HUES64 (cell line): ENCODE results near the gene BMP10.

Source experiments
- H3K27ac ChIP-seq: 2 replicates; pipeline ENCODE4 v1.7.0; 2013; ENCODE audit warnings: low read depth, low read length, inconsistent platforms
- H3K27me3 ChIP-seq: 2 replicates; pipeline ENCODE4 v1.6.1; 2013; ENCODE audit warnings: mild to moderate bottlenecking, low read length; ENCODE audit not compliant: insufficient read depth
- H3K36me3 ChIP-seq: 2 replicates; pipeline ENCODE4 v1.6.1; 2013; ENCODE audit warnings: mild to moderate bottlenecking, low read length; ENCODE audit not compliant: insufficient read depth
- H3K4me1 ChIP-seq: 2 replicates; pipeline ENCODE4 v1.6.1; 2013; ENCODE audit warnings: mild to moderate bottlenecking, low read length, moderate library complexity; ENCODE audit not compliant: insufficient read depth
- H3K4me3 ChIP-seq: 2 replicates; pipeline ENCODE4 v1.5.1; 2013; ENCODE audit warnings: mild to moderate bottlenecking, low read length, moderate library complexity
- H3K9ac ChIP-seq: 2 replicates; pipeline ENCODE4 v1.6.1; 2013; ENCODE audit warnings: mild to moderate bottlenecking, low read depth, low read length
- H3K9me3 ChIP-seq: 2 replicates; pipeline ENCODE4 v1.6.1; 2013; ENCODE audit warnings: low read depth, low read length; ENCODE audit not compliant: insufficient read depth
- WGBS: fragments of 150-250, 120-280 bp; methylation state at CpG from one replicate; pipeline ENCODE4 v1.1.7; 2013; ENCODE audit warnings: missing lambda C conversion rate; 5-methylcytosine and 5-hydroxymethylcytosine counted together

The BMP10 gene

DNA sequence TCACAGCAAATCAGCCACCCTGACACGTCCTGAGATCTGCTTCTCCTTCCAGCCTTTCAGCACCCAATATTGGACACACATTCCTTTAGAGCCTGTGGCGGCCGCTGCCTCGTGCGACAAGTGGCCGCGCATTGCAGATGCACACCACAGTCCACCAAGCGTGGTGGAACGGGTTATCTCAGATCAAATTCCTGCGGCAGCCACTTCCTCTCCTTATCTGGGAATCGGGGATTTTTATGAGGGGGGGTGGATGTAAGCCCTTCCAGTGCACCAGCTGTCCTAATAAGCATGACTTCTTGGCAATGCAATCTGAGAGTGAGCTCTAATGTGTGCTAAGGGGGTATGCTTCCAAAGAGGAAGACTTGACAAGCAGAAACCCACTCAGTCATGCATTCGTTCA lies 18.3 kb upstream of the BMP10 start:
- no peak overlapping the region for H3K27ac ChIP-seq
- 94% methylated on average over 12 of the region's 12 CpGs for WGBS
- H3K4me1 ChIP-seq: no peaks in the 10 kb centered on the region; the same call in 1 of the 2 replicates
- no peak overlapping the region for H3K4me3 ChIP-seq
- no peaks in the 10 kb centered on the region for H3K36me3 ChIP-seq
- no peak overlapping the region for H3K9ac ChIP-seq
- H3K27me3 ChIP-seq: no peaks in the 10 kb centered on the region
- H3K9me3 ChIP-seq: no peaks in the 10 kb centered on the region

DNA sequence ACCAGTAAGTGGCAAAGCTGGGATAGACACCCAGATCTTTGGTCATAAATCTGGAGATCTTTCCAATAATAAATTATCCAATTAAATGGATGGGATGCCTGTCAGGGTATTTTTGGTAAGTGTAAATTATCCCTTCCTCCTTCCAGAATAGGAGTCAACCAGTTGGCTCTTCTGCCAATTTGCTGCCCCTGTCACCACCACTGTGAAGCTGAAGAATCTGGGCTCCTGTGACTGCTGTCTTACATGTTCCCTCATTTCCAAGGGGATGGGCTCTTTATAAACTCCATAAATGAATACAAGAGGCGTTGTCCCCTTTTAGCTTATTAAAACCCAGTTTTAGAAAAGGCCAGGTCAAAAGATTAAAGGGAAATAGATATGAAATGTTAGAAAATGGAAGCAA lies 17.8 kb upstream of the BMP10 start:
- Histone ChIP-seq H3K9me3 (no peaks in the 10 kb centered on the region), H3K27ac (no peak overlapping the region), H3K4me3 (no peak overlapping the region), H3K4me1 (no peaks in the 10 kb centered on the region; the same call in 1 of the 2 replicates), H3K27me3 (no peaks in the 10 kb centered on the region), H3K36me3 (no peaks in the 10 kb centered on the region), H3K9ac (no peak overlapping the region)
- WGBS: 83% methylated on average over 1 of the region's 1 CpG

DNA sequence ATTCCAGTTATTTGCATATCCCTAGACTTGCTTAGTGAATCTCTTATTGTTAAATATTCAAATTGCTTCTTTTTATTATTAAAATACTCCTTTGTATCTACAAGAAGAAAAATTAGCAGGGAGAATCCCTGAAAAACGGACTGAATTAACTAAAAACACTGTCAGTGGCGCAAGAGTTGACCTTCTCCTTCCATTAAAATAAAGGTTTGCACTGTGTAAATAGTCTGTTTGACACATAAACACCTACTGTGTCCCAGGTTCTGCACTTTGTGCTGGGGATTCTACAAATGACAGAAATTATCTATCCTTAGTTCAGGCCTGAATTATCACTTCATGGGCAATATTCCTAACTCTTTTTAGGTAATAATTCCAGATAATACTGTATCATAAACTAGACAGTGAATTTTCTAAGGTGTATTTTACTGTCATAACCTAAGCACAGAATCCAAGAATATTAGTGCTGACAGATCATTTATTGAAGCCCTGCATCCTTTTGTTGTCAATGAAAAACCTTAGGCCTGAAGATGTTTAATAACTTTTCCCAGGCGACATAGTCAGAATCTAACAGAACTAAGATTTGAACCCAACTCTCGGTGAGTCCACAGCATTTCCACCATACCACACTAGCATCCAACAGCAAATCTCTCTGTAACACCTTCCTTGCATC lies 17.0 kb upstream of the BMP10 start:
- Histone ChIP-seq H3K4me1 (no peaks in the 10 kb centered on the region; the same call in 1 of the 2 replicates), H3K36me3 (no peaks in the 10 kb centered on the region), H3K9me3 (no peaks in the 10 kb centered on the region), H3K4me3 (no peak overlapping the region), H3K27me3 (no peaks in the 10 kb centered on the region), H3K27ac (no peak overlapping the region), H3K9ac (no peak overlapping the region)
- WGBS: 93% methylated on average over 4 of the region's 4 CpGs

DNA sequence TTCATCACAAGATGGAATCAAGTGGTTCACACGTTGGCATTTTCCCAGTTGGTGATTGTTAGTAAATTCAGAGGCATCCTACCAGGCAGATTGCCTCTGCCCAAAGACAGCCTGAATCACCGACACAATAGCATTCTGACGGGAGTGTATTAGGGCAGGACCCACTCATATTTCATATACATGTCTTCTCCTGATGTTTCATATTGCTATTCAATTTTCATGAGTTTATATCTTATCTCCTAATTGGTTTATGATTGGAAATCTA lies 14.5 kb upstream of the BMP10 start:
- no peaks in the 10 kb centered on the region for H3K36me3 ChIP-seq
- no peak overlapping the region for H3K9ac ChIP-seq
- WGBS: 79% methylated on average over 3 of the region's 3 CpGs
- no peaks in the 10 kb centered on the region for H3K9me3 ChIP-seq
- H3K4me1 ChIP-seq: no peaks in the 10 kb centered on the region; the same call in 1 of the 2 replicates
- no peak overlapping the region for H3K4me3 ChIP-seq
- H3K27me3 ChIP-seq: no peaks in the 10 kb centered on the region
- no peak overlapping the region for H3K27ac ChIP-seq

DNA sequence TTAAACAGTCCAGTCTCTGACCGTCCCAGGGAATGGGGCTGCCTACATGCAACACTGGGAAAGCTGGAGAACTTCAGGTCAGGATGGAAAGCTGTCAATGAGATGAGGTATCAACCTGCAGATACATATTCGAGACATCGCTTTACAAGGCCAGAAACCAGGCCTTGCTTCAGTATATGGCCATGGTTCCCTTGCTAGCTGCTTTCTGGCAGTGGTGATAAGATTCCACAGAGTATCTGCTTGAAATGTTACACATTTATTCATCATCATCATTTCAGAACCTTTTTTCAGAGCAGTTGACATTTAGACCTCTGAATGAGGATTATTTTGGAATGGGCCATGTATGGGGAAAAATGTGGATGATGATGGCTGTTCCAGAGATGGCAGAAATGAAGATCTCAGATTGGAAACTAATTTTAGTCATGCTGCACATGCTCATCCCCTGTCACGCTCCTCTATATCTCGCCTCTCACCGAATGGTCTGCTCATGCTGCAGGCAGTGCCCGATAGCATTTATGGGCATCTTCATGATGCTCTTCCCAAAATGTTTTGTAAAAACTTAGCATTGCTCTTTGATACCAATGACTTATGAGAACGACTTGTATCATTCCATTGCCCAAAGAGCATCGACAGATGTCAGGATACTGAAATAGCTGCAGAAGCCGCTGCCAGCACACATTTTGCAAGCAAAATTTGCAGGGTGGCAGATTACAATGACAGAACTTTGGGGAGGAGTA lies 14.0 kb upstream of the BMP10 start:
- 94% methylated on average over 10 of the region's 10 CpGs for WGBS

DNA sequence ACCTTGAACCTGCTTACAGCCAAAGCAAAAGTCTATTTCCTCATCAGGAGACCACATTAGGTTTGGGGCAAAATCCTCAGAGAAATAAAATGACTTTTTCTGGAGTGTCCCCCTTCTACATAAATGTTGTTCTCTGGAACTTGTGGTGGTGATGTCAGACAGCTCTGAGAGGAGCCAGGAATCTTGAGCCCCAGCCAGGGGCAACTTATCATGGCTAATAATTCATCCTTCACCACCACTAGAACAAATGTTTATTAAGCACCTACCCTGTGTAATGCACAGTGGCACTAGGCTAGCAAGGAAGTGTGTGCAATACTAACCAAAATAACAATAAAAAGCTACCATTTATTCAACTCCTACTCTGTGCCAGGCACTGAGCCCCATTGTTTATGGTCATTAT lies 9.0 kb upstream of the BMP10 start:
- Histone ChIP-seq H3K9ac (no peak overlapping the region), H3K27ac (no peak overlapping the region), H3K27me3 (no peaks in the 10 kb centered on the region), H3K4me3 (no peak overlapping the region), H3K36me3 (no peaks in the 10 kb centered on the region), H3K9me3 (no peaks in the 10 kb centered on the region), H3K4me1 (no peaks in the 10 kb centered on the region)

More for the DNA sequence above, 14.0 kb upstream of the BMP10 start:
- no peaks in the 10 kb centered on the region for H3K9me3 ChIP-seq
- H3K36me3 ChIP-seq: no peaks in the 10 kb centered on the region
- no peaks in the 10 kb centered on the region; the same call in 1 of the 2 replicates for H3K4me1 ChIP-seq
- H3K27me3 ChIP-seq: no peaks in the 10 kb centered on the region
- no peak overlapping the region for H3K9ac ChIP-seq
- H3K4me3 ChIP-seq: no peak overlapping the region
- no peak overlapping the region for H3K27ac ChIP-seq

DNA sequence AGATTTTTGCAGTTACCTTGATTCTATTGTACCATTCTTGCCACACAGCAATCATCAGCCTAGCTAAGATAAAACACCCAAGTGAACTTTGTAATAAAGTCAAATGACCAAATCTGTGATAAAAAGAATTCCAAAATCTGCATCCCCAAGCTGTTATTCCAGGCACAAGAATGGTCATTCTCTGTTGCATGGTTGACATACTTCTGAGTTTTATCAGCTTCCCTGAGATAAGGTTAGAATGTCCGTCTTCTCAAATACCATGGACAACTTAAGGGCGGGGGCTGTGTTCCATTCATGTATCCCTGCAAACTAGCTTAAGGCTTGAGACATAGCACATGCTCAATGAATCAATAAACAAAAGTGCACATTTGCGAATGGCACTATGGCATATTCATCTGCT lies 8.1 kb upstream of the BMP10 start:
- Histone ChIP-seq H3K9me3 (no peaks in the 10 kb centered on the region), H3K36me3 (no peaks in the 10 kb centered on the region), H3K4me3 (no peak overlapping the region), H3K27me3 (no peaks in the 10 kb centered on the region), H3K4me1 (no peaks in the 10 kb centered on the region), H3K9ac (no peak overlapping the region), H3K27ac (no peak overlapping the region)
- WGBS: 95% methylated on average over 3 of the region's 3 CpGs

DNA sequence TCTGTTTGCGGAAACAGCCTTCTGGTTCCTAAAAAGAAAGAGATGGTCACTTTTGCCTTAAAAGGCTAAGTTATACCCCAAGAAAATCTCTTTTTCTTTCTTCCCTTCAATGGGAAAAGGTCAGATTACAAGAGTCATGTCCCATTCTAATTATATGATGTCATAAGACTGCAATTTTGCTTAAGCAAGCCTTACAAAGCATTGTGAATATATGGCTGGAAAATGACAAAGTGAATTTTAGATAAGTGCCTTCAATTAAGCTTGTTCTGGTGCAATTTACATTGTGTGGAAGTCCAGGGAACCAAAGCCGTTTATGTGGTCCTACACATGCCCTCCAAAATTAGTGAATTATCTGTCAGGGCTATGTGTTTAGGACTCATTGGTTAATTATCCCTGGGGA lies 7.6 kb upstream of the BMP10 start:
- no peak overlapping the region for H3K27ac ChIP-seq
- no peak overlapping the region for H3K9ac ChIP-seq
- no peaks in the 10 kb centered on the region for H3K9me3 ChIP-seq
- H3K27me3 ChIP-seq: no peaks in the 10 kb centered on the region
- WGBS: 94% methylated on average over 2 of the region's 2 CpGs
- H3K36me3 ChIP-seq: no peaks in the 10 kb centered on the region
- no peaks in the 10 kb centered on the region for H3K4me1 ChIP-seq
- H3K4me3 ChIP-seq: no peak overlapping the region

DNA sequence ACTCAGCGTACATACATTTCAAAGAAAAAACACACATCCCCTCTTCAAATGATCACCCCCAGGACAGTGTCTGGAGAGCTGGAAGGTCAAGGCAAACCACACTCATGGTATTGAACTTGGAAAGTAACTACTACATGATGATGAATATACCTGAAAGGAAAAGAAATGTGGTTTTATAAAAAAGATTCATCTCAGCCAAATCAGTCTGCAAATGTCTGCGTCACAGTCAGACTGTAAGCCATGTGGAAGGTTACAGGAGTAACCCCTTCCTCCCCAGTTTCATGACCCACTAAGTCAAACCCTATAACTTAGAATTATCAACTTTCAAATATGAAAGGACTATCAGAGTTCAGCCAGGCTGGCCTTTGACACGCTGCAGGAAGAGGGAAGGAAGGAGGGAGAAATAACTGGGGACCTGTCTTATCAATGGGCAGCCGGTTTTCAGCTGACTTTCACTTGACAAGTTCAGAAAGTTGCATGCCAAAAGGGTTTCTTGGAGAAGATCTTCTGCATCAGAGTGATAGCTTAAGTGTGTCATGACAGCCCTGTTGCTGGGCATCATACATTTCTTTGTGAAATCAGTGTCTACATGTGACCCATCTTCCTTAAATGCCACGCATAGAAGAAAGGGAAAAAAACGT lies 7.0 kb upstream of the BMP10 start:
- Histone ChIP-seq H3K27ac (no peak overlapping the region), H3K9me3 (no peaks in the 10 kb centered on the region), H3K4me1 (no peaks in the 10 kb centered on the region), H3K9ac (no peak overlapping the region), H3K4me3 (no peak overlapping the region), H3K36me3 (no peaks in the 10 kb centered on the region), H3K27me3 (no peaks in the 10 kb centered on the region)
- WGBS: 93% methylated on average over 6 of the region's 6 CpGs

DNA sequence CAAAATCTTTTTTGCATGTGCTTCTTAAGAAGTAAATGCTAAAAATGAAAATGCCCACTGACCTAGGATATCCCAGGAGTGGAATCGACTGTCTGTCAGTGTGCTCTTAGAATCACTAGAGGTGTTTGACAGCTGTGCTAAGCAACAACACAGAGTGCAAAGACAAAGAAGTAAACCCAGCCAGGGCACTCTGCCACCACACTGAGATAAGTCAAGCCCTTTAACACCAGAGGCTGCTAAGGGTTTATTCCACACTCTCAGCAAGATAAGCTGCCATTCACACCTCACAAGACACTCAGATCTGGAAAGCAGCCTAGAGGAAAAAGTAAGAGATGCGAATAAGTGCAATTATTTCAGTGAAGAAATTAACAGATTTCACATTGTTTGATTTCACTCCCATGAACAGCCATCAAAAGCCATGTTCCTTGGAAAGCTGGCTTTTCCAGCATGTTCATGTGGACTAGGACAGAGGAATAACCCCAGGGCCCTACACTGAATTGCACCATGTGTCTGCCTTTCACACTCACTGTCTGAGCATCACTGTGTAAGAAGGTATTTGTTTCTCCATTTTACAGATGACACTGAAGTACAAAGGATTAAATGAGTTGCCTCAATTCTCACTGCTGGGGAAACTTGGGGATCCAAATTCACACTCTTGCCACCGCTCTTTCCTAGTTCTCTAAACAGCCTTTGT lies 6.0 kb upstream of the BMP10 start:
- H3K9me3 ChIP-seq: no peaks in the 10 kb centered on the region
- 96% methylated on average over 3 of the region's 3 CpGs for WGBS
- no peaks in the 10 kb centered on the region for H3K36me3 ChIP-seq
- H3K27ac ChIP-seq: no peak overlapping the region
- no peak overlapping the region for H3K9ac ChIP-seq
- no peaks in the 10 kb centered on the region for H3K27me3 ChIP-seq
- H3K4me1 ChIP-seq: no peaks in the 10 kb centered on the region
- no peak overlapping the region for H3K4me3 ChIP-seq

DNA sequence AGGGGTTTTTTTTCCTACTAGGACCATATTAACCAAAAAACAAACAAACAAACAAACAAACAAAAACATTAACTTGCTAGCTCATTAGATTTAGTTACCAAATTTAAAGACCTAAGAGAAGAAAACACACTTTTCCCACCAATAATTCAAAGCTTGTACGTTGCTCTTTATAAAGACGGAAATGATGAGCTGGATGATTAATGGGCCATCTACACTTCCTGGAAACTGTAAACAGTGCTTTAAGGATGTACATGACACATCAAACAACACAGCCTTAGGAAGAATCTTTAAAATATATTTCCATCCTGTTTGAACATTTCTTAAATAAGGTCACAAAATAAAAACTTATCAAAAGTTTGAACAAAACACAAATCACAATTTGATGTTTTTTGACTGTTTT lies 982 bp downstream of the BMP10 start:
- Histone ChIP-seq H3K4me3 (no peak overlapping the region), H3K4me1 (no peaks in the 10 kb centered on the region), H3K27me3 (no peaks in the 10 kb centered on the region), H3K36me3 (no peaks in the 10 kb centered on the region), H3K27ac (no peak overlapping the region), H3K9ac (no peak overlapping the region), H3K9me3 (no peaks in the 10 kb centered on the region)
- 100% methylated on average over 2 of the region's 2 CpGs for WGBS
